ENCODE measurements around the gene C17orf113.
"Not testable (repeated sequence)": the region's sequence is repeated elsewhere in the genome, so short reads cannot be mapped to it uniquely, and the experiment has no call there.

C17orf113 gene

GRCh38 chr17:42039794-42040763, 10.3 kb downstream of the C17orf113 start:
- DNase-seq, result no peak

- DNase-seq, result peak; percentile 35
Observed at GRCh38 chr17:42038221-42038973, 12.0 kb downstream of the C17orf113 start.

GRCh38 chr17:42034059-42034458, 16.3 kb downstream of the C17orf113 start:
- no peak for DNase-seq

GRCh38 chr17:42031584-42031983, 18.8 kb downstream of the C17orf113 start:
- no peak for DNase-seq

- DNase-seq, result no peak
Observed at GRCh38 chr17:42028791-42029127, 21.6 kb downstream of the C17orf113 start.

- peak; percentile 26 for DNase-seq
Observed at GRCh38 chr17:42027961-42028790, 22.2 kb downstream of the C17orf113 start.

GRCh38 chr17:42027590-42027889, 22.9 kb downstream of the C17orf113 start:
- DNase-seq, result no peak

- DNase-seq, result no peak
Observed at GRCh38 chr17:42026857-42027589, 23.4 kb downstream of the C17orf113 start.

GRCh38 chr17:42025936-42026335, 24.5 kb downstream of the C17orf113 start:
- DNase-seq, result no peak

GRCh38 chr17:42025191-42025579, 25.2 kb downstream of the C17orf113 start:
- no peak for DNase-seq

GRCh38 chr17:42023524-42024349, 26.7 kb downstream of the C17orf113 start:
- DNase-seq, result peak; percentile 88

- DNase-seq, result not testable (repeated sequence)
Observed at GRCh38 chr17:42020845-42021244, 29.6 kb downstream of the C17orf113 start.

GRCh38 chr17:42019509-42020404, 30.6 kb downstream of the C17orf113 start, which contains the start of gene NKIRAS2:
Gene NKIRAS2, plus strand, starts transcription at chr17:42020090. Its CDS starts 1,488 bp downstream, at chr17:42021578.
- DNase-seq, result peak; percentile 94

- DNase-seq, result no peak
Observed at GRCh38 chr17:42018988-42019387, 31.4 kb downstream of the C17orf113 start.

GRCh38 chr17:42018339-42018738, 32.1 kb downstream of the C17orf113 start:
- DNase-seq, result no peak

GRCh38 chr17:42017866-42018200, 32.6 kb downstream of the C17orf113 start:
- DNase-seq, result peak; percentile 49

GRCh38 chr17:42016941-42017865, 33.2 kb downstream of the C17orf113 start, which contains the start of gene DNAJC7:
Gene DNAJC7, minus strand, starts transcription at chr17:42017439. Its CDS starts 23 bp downstream, at chr17:42017416.
- peak; percentile 93 for DNase-seq

- peak; percentile 61 for DNase-seq
Observed at GRCh38 chr17:42016411-42016831, 34.0 kb downstream of the C17orf113 start.

GRCh38 chr17:42013740-42014139, 36.7 kb downstream of the C17orf113 start:
- DNase-seq, result not testable (repeated sequence)

Data from inflammatory macrophage treated with lipopolysaccharide for 4 hours (primary cell).